Measurements from ENCODE around the gene NDUFA6.

DNA sequence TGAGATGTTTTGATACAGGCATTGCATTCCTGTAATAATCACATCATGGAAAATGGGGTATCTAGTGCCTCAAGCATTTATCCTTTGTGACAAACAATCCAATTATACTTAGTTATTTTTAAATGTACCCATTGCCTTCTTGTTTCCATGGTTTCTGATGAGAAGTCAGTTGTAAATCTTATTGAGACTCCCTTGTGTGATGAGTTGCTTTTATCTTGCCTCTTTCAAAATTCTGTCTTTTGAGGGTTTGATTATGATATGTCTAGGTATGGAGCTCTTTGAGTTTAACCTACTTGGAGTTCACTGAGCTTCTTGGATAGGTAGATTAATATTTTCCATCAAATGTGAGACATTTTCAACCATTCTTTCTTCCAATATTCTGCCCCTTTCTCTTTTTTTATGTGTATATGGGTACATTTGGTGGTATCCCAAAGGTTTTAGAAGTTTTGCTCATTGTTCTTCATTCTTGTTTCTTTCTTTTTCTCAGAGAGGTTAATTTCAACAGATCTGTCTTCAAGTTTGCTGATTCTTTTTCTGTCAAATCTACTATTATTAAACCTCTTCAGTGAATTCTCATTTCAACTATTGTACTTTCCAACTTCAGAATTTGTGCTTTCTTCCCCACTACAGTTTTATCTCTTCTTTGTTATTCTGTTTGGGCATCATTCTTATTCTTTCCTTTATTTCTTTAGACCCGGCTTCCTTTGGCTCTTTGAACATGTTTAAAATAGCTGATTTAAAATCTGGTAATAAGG is 33.6 kb downstream of the NDUFA6 start:
- TF ChIP-seq, protein P1, sequence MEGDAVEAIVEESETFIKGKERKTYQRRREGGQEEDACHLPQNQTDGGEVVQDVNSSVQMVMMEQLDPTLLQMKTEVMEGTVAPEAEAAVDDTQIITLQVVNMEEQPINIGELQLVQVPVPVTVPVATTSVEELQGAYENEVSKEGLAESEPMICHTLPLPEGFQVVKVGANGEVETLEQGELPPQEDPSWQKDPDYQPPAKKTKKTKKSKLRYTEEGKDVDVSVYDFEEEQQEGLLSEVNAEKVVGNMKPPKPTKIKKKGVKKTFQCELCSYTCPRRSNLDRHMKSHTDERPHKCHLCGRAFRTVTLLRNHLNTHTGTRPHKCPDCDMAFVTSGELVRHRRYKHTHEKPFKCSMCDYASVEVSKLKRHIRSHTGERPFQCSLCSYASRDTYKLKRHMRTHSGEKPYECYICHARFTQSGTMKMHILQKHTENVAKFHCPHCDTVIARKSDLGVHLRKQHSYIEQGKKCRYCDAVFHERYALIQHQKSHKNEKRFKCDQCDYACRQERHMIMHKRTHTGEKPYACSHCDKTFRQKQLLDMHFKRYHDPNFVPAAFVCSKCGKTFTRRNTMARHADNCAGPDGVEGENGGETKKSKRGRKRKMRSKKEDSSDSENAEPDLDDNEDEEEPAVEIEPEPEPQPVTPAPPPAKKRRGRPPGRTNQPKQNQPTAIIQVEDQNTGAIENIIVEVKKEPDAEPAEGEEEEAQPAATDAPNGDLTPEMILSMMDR (conservative IDR thresholded peaks at IDR 0.05), result no peak
- TF ChIP-seq ZFX (IDR thresholded peaks at IDR 0.05), result no peak
